Sigmoid colon (tissue), 4 donors: Measurements from ENCODE around the gene CTIF.

ENCODE experiments used
- CTCF ChIP-seq, 4 experiments: fragments of 450-650 bp in 3 of 4; fragments of 200-600 bp in 1 of 4; IDR thresholded peaks; one replicate each; pipeline ENCODE4 v1.5.1; 2016 to 2019; ENCODE audit warnings: antibody characterized with exemption in 4 of 4, mild to moderate bottlenecking in 3 of 4, moderate library complexity in 2 of 4
- EP300 ChIP-seq, 4 donors: sonication (generic); formaldehyde crosslinking; IDR thresholded peaks; one replicate each; pipeline ENCODE4 v1.6.1; 2017; ENCODE audit warnings: antibody characterized with exemption in 4 of 4
- POLR2A ChIP-seq, 2 donors: fragments of 450-650 bp; IDR thresholded peaks; one replicate each; pipeline ENCODE4 v1.6.1; 2016; ENCODE audit warnings: antibody characterized with exemption in 2 of 2, mild to moderate bottlenecking in 2 of 2, moderate library complexity in 2 of 2
- POLR2AphosphoS5 ChIP-seq, 4 donors: sonication (generic); formaldehyde crosslinking; IDR thresholded peaks; one replicate each; pipeline ENCODE4 v1.6.1; 2017; ENCODE audit warnings: antibody characterized with exemption in 4 of 4

- no peak for TF ChIP-seq CTCF (IDR thresholded peaks at IDR 0.05)
- no peak for TF ChIP-seq POLR2AphosphoS5 (IDR thresholded peaks at IDR 0.05)
- TF ChIP-seq EP300 (IDR thresholded peaks at IDR 0.05), result no peak
- TF ChIP-seq POLR2A (IDR thresholded peaks at IDR 0.05), result no peak
Measured at GRCh38 chr18:48766026-48766425, 227.2 kb downstream of the CTIF start.
